Sciatic nerve (tissue), 2 donors: ENCODE measurements around the gene CTSS. TPM values are rescaled to one million over a fixed set of nuclear protein-coding genes. Genes with fewer than 3 reads are reported as not detected.
"Not testable (repeated sequence)": the region's sequence is repeated elsewhere in the genome, so short reads cannot be mapped to it uniquely, and the experiment has no call there.

Experiments
- ATAC-seq: fragments of 200-7000 bp; cut with Tn5 transposase; one replicate; pipeline ENCODE4 v1.9.1; 2020; ENCODE audit warnings: mild to moderate bottlenecking, moderate library complexity
- DNase-seq: peaks from one replicate; pipeline ENCODE4 v3.0.0-alpha.2; 2020; ENCODE audit warnings: low spot score
- intact Hi-C: fragments of 100-400 bp; cut with DNase I; formaldehyde crosslinking; loops from one replicate; pipeline ENCODE4 v1.14.2; 2022
- total RNA-seq: library from RNA; stranded (reverse); fragmentation: NEBNext Ultra II Directional; extraction: Animal tissue kit (Norgen Biotek cat#: 25700); gene quantifications from one replicate; pipeline ENCODE4 v1.2.1, GENCODE V29; 2021
- donor health status: DM: no; HTN: no; CAD: no.
- donor health status: DM: no; HTN: no; CAD: no.

Gene CTSS
- total RNA-seq, 1 donor from 2014 or later: 80.9 TPM

DNA sequence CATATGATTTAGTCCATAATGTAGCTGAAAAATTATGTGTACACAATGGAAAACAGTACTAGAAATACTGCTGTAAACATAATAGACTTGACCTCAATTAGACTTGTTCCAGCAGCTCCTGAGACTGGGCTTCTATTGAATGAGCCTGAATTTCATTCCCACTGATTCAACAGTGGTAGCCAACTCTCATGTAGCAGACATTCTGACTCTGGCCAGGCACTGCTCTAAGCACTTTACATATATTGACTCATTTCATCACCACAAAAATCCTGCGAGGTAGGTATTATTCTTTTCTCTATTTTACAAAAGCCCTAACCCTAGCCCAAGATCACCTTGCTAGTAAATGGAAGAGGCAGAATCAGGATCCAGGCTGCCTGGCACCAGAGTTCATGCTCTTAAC lies 12.8 kb upstream of the CTSS start:
- ATAC-seq (no peak), DNase-seq (no peak)
- intact Hi-C loops: no loop called here

DNA sequence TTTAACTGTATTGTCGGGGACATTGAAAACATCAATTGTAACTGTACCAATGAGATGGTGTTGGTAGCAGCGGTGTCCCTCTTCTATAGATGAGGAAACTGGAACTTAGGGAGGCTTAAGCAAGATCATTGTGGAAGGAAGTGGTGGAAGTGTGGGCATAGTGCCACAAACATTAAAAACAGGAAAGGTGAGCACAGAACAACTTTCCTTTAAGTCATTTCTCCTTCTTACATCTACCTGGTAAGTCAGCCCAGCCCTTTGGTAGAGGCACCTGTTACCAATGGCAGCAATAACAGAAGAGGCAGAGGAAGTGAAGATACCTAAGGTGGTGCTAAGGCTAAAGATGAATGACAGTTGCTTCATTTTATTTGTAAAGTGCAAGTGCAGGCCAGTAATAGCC lies 12.0 kb upstream of the CTSS start:
- DNase-seq (no peak), ATAC-seq (no peak)
- intact Hi-C loops: no loop called here

DNA sequence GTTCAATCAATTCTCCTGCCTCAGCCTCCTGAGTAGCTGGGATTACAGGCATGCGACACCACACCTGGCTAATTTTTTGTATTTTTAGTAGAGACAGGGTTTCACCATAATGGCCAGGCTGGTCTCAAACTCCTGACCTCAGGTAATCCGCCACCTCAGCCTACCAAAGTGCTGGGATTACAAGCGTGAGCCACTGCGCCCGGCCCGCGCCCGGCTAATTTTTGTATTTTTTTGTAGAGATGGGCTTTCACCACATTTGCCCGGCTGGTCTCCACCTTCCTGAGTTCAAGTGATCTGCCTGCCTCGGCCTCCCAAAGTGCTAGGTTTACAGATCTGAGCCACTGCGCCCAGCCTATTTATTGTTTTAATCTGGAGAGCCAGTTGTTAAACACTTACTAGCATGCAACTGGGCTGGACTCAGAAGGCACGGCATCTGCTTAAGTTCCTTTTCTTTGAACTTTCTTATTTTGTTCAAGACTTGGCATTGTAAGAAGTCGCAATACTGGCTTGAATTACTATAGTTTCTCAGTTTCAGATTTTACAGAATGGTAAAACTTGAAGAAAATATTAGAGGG lies 10.4 kb upstream of the CTSS start:
- ATAC-seq, intact Hi-C loops, DNase-seq: not testable (repeated sequence)

DNA sequence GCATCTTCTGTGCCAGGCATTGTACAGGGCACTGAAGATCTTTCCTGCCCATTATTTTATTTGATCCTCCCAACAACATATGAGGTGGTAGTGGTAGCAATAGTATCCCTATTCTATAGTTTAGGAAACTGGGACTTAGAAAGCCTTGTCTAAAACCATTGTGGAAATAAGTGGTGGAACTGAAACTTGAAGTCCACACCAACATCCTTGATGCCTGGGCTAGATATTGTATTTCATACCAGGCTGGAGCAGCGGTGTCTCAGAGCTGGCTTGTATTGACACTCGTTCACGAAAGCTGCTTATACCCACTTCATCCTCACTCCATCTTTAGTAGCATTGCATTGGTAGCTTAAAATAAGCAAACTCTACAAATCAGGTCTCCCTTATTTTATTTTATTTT lies 9.7 kb upstream of the CTSS start:
- intact Hi-C loops: no loop called here
- DNase-seq (no peak), ATAC-seq (no peak)

DNA sequence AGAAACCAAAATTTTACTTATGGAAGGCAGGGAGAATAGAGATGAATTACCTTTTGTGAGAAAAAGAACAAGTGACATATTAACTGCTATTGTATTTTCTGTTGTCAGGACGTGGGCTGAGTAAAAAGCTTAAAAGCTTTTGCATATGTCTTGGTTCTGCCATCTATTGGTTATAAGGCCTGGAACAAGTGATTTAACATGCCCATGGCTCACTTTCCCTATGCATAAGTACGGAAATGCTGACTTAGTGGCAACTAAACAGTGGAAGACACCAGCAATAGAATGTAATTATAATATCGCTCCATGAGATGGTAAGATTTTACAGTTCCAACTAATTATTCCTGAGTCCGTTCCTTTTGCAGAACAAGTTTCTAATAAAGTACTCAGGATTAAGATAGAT lies 6.7 kb upstream of the CTSS start:
- intact Hi-C loops: no loop called here
- DNase-seq (no peak), ATAC-seq (no peak)

DNA sequence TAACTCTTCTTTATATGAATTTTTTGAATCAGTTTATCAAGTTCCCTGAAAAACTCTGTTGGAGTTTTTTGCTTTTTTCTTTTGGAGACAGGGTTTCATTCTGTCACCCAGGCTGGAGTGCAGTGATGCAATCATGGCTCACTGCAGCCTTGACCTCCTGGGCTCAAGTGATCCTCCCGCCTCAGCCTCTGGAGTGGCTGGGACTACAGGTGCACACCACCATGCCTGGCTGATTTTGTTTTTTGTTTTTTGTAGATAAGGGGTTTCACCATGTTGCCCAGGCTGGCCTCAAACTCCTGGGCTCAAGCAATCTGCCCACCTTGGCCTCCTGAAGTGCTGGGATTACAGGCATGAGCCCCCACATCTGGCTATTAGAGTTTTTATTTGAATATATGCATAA lies 2.1 kb upstream of the CTSS start:
- ATAC-seq, DNase-seq, intact Hi-C loops: not testable (repeated sequence)

DNA sequence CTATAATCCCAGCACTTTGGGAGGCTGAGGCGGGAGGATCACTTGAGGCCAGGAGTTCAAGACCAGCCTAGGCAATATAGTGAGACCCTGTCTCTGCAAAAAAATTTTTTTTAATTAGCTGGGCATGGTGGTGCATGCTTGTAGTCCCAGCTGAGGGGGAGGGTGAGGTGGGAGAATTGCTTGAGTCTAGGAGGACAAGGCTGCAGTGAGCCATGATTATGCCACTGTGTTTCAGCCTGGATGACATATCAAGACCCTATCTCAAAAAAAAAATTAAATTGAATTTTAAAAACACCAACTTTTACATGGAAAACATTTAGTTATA lies 361 bp upstream of the CTSS start:
- ATAC-seq, DNase-seq, intact Hi-C loops: not testable (repeated sequence)

DNA sequence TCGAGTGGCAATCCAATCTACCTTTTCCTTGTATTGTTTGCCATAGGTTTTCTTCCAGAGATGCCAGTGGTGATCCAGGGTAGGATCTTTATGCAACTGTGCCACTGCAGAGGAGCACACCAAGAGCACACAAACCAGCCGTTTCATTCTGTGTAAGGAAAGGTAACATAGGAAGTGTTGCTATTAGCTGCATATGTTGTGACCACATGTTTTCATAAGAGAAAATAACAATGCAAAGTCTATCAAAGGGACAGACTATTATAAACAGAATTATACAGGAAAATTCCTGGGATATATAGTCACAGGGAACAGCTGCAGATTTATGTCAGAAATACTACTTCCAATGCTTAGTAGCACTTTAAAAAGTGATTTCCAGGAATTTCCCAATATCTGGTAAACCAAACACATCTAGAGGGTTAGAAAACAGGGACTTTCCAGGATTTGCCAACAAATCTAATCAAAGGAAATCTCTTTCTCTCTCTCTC lies 919 bp downstream of the CTSS start:
- ATAC-seq (peak; percentile 56), DNase-seq (no peak)
- intact Hi-C loops: no loop called here

DNA sequence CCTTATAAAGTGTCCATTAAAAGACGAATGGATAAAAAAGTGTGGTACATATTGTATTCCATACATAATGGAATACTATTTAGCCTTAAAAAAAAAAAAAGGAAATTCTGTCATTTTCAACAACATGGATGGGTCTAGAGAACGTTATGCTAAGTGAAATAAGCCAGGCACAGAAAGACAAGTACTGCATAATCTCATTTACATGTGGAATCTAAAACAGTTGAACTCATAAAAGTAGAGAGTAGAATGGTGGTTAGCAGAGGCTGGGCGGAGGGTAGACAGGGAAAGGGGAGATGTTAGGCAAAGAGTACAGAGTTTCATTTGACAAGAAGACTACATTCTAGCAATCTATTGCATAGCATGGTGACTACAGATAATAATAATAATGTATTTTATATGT lies 2.6 kb downstream of the CTSS start:
- intact Hi-C loops: no loop called here
- no peak for DNase-seq
- no peak for ATAC-seq

DNA sequence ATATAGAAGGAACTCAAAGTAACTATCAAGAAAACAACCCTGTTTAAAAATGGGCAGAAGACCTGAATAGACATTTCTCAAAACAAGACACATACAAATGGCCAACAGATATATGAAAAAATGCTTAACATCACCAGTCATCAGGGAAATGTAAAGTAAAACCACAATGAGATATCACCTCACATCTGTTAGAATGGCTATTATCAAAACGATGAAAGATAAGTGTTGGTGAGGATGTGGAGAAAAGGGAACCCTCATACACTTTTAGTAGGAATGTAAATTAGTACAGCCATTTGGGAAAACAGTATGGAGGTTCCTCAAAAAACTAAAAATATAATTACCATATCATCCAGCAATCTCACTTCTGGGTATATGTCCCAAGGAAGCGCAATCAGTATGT lies 3.0 kb downstream of the CTSS start:
- intact Hi-C loops: no loop called here
- ATAC-seq (no peak), DNase-seq (no peak)

DNA sequence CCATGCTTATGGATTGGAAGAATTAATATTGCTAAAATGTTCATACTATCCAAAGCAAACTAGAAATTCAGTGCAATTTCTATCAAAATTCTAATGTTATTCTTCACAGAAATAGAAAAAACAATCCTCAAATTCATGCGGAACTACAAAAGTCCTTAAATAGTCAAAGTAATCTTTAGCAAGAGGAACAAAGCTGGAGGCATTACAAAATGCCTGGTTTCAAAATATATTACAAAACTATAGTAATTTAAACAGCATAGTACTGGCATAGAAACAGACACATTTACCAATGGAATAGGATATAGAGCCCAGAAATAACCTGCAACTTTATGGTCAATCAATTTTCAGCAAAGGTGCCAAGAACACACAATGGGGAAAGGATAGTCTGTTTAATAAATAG lies 3.8 kb downstream of the CTSS start:
- DNase-seq (no peak), ATAC-seq (no peak)
- intact Hi-C loops: no loop called here

DNA sequence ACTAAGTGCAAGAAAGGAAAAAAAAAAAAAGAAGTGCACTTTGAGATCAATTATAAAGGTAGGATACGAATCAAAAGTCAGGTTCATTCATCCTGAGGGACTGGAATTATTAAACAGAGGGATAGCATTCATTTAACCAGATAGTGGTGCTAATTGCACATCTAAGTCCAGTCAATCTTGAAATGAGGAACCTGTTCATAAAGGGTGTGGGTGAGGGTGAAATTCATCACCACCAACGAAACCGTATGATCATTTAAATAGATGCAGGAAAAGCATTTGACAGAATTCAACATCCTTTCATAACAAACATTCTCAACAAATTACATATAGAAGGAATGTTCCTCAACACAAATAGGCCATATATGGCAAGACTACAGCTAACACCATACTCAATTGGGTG lies 5.6 kb downstream of the CTSS start:
- DNase-seq: no peak
- intact Hi-C loops: no loop called here
- ATAC-seq: no peak

DNA sequence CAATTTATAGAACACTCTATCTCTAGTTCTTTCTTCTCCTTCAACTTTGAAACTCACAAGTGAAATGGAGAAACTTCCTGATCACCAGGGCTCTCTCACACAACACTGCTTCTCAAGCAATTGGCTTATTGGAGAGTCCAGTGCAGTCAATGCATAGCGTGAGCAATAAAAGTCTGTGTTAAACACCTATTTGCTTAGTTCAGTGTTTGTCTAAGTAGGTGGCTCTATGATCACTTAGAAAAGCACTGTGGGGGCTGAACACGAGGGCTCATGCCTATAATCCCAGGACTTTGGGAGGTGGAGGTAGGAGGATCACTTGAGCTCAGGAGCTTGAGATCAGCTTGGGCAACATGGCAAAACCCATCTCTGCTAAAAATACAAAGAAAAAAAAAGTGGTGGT lies 12.2 kb downstream of the CTSS start:
- no peak for DNase-seq
- intact Hi-C loops: no loop called here
- ATAC-seq: no peak

DNA sequence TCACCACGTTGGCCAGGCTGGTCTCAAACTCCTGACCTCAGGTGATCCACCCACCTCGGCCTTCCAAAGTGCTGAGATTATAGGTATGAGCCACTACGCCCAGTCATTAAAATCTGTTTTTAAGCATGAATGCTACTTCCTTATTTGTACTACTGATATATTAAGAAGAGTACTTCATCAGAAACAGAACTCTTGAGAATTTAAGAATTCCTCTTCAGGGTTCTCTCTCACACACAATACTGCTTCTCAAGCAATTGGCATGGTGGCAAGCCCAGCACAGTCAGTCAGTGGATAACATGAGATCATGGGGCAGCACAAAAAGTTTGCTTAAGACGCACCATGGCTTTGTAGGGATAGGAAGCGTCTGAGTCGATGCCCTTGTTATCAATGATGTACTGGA lies 14.1 kb downstream of the CTSS start:
- ATAC-seq: no peak
- no peak for DNase-seq
- intact Hi-C loops: no loop called here

DNA sequence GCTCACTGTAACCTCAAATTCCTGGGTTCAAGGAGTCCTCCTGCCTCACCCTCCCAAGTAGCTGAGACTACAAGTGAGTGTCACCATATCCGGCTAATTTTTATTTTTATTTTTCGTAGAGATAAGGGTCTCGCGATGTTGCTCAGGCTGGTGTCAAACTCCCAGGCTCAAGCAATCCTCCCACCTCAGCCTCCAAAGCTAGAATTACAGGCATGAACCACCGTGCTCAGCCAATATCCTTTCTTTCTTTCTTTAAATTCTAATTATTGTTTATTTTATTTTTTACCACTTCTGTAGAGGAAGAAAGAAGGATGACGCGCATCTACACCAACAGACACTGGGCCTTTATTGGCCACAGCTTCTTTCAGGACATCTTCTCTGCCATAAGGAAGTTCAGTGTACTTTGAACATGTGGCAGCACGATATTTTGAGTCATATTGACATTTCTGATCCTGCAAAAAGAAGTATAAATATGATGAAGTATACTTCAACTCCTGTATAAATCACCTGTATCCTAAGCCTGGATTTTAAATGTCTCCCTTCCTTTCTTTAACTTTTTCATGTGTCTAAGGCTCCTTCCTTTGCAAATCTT lies 15.8 kb downstream of the CTSS start:
- DNase-seq (no peak), ATAC-seq (no peak)
- intact Hi-C loops: no loop called here

DNA sequence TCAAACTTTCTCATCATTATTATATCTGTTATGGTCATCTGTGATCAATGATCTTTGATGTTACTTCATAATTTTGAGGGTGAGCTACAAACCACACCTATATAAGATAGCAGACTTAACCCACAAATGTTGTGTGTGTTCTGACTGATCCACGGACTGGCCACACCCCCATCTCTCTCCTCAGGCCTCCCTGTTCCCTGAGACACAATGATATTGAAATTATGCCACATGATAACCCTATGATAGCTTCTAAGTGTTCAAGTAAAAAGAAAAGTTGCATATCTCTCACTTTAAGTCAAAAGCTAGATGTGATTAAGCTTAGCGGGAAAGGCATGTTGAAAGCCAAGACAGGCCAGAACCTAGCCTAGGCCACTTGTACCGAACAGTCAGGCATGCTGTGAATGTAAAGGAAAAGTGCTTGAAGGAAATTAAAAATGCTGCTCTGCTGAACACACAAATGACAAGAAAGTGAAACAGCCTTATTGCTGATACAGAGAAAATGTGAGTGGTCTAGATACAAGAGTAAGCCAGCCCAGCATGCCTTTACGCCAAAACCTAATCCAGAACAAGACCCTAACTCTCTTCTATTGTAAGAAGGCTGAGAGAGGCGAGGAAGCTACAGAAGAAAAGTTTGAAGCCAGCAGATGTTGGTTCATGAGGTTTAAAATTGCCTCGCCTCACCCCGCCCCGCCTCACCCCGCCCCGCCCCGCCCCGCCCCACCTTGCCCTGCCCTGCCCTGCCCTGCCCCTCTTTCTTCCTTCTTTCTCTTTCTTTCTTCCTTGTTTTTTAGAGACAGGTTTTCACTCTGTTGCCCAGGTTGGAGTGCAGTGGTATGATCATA lies 16.5 kb downstream of the CTSS start:
- DNase-seq (no peak), ATAC-seq (no peak)
- intact Hi-C loops: no loop called here

DNA sequence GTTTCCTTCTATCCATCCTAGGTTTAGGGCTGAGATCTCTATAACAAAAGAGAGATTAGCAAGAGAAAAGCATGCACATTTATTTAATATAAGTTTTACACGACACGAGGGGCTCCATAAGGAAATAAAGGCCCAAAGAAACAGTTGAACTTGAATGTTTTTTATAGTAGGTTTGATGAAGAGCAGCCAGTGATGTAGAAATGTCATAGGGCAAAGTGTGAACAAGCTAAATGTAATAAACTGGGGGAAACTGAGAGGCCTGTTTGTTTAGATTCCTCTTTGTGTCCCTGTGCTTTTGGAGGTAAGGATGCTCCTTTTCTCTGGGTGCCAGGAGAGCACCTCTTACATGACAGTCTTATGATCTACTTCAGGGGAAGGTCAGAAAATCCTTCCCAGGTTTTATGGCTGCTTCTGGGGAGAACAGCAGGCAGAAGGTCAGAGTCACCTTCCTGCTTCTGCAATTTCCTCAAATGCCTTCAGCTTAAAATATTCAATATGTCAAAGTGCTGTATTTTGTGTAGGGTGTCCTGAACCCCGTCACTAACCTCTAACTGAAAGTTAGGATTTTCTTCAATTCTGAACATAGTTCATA lies 35.4 kb downstream of the CTSS start:
- intact Hi-C loops: no loop called here
- no peak for ATAC-seq
- DNase-seq: no peak

DNA sequence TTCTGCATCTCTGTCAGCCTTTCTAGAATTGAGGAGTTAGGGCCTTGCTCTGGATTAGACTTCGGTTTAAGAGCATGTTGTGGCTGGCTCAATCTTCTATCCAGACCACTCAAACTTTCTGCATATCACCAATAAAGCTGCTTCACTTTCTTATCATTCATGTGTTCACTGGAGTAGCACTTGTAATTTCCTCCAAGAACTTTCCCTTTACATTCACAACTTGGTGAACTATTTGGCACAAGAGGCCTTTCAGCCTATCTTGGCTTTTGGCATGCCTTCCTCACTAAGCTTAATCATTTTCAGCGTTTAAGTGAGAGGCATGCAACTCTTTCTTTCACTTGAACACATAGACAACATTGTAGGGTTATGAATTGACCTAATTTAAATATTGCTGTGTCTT lies 41.2 kb downstream of the CTSS start:
- DNase-seq (no peak), ATAC-seq (no peak)
- intact Hi-C loops: no loop called here

DNA sequence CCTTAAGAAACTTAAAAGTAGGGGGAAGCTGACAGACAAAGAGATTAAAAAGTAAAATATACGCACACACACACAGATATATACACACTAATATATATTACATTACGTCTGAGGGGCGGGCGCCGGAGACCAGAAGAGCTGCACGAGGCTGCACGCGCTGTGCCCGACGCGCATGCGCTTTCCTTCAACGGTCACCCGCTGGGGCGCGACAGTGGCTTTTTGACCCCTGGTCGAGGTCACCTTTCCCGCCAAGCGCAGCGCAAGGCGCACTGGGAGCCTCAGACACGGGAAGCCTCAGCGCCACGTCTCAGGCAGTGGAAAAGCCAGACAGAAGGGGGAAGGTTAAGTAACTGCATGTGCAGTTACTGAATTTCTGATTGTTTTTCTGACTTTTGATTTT lies 44.9 kb downstream of the CTSS start, which contains the start of gene HORMAD1:
Gene HORMAD1 (minus strand): TSS at position 193 of the 400 bp plus-strand sequence. CDS start 1,390 bp downstream, outside the sequence.
- intact Hi-C loops: no loop called here
- ATAC-seq (no peak), DNase-seq (no peak)

DNA sequence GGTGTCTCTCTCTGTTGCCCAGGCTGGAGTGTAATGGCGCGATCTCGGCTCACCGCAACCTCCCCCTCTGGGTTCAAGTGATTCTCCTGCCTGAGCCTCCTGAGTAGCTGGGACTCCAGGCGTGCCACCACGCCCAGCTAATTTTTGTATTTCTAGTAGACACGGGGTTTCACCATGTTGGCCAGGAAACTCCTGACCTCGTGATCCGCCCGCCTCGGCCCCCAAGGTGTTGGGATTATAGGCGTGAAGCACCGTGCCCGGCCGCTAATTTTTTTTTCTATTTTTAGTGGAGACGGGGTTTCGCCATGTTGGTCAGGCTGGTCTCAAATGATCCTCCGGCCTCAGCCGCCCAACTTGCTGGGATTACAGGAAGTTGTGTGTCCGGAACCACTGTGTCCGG lies 45.5 kb downstream of the CTSS start:
- no peak for ATAC-seq
- intact Hi-C loops: no loop called here
- DNase-seq: no peak
